ENCODE results near the gene GABARAP. TPM values are rescaled to one million over a fixed set of nuclear protein-coding genes. Genes with fewer than 3 reads are reported as not detected.

Gene GABARAP
- total RNA-seq, 1 experiment from 2014 or later, result 188 TPM

DNA sequence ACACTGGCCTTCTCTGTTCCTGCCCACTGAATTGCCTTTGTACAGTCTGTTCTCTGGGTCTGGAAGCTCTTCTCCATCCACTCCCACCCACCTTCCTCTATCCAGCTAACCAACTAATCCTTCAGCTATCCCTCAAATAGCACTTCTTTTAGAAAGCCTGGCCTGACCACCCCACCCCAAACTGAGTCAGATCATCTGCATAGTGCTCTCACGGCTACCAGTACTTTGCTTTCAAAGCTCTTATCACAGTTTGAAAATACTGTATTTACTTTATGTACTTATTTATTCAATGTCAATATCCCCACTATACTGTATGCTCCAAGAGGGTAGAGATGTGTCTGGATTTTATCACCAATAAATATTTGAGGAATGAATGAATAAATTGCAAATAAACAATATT is 24.5 kb upstream of the GABARAP start:
- Mint-ChIP-seq H3K36me3 (ENCODE audit: insufficient read depth, unreplicated experiment) (peaks cover 27% of the 10 kb centered on the region), H3K27me3 (ENCODE audit: unreplicated experiment) (no peaks in the 10 kb centered on the region), H3K4me3 (ENCODE audit: low read depth, unreplicated experiment) (no peak overlapping the region), H3K9me3 (ENCODE audit: low read depth, unreplicated experiment) (no peaks in the 10 kb centered on the region), H3K27ac (ENCODE audit: unreplicated experiment) (no peak overlapping the region), H3K4me1 (ENCODE audit: low read depth, unreplicated experiment) (peaks cover 20% of the 10 kb centered on the region)
- no TSS peak for BruUV-seq (replicated peaks)
- TF ChIP-seq, protein P1, sequence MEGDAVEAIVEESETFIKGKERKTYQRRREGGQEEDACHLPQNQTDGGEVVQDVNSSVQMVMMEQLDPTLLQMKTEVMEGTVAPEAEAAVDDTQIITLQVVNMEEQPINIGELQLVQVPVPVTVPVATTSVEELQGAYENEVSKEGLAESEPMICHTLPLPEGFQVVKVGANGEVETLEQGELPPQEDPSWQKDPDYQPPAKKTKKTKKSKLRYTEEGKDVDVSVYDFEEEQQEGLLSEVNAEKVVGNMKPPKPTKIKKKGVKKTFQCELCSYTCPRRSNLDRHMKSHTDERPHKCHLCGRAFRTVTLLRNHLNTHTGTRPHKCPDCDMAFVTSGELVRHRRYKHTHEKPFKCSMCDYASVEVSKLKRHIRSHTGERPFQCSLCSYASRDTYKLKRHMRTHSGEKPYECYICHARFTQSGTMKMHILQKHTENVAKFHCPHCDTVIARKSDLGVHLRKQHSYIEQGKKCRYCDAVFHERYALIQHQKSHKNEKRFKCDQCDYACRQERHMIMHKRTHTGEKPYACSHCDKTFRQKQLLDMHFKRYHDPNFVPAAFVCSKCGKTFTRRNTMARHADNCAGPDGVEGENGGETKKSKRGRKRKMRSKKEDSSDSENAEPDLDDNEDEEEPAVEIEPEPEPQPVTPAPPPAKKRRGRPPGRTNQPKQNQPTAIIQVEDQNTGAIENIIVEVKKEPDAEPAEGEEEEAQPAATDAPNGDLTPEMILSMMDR (IDR thresholded peaks at IDR 0.05; ENCODE audit: unreplicated experiment), result no peak
- intact Hi-C loops (cut with micrococcal nuclease; ENCODE audit: unreplicated experiment), result no loop called here
- CTCF ChIA-PET, result no interaction called here
- DNase-seq, result no peak

DNA sequence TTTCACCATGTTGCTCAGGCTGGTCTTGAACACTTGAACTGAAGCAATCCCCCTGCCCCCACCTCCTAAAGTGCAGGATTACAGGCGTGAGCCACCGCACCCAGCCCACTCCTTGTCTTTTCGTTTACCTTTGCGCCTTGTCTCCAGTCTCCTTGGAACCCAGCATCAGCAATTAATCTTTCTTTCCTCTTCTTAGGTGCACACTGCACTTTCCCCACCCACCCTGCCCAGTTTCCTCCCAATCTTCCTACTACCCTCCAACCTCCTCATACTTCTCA is 21.5 kb upstream of the GABARAP start:
- peak overlapping the region; percentile 90 for H3K4me3 Mint-ChIP-seq (ENCODE audit: low read depth, unreplicated experiment)

DNA sequence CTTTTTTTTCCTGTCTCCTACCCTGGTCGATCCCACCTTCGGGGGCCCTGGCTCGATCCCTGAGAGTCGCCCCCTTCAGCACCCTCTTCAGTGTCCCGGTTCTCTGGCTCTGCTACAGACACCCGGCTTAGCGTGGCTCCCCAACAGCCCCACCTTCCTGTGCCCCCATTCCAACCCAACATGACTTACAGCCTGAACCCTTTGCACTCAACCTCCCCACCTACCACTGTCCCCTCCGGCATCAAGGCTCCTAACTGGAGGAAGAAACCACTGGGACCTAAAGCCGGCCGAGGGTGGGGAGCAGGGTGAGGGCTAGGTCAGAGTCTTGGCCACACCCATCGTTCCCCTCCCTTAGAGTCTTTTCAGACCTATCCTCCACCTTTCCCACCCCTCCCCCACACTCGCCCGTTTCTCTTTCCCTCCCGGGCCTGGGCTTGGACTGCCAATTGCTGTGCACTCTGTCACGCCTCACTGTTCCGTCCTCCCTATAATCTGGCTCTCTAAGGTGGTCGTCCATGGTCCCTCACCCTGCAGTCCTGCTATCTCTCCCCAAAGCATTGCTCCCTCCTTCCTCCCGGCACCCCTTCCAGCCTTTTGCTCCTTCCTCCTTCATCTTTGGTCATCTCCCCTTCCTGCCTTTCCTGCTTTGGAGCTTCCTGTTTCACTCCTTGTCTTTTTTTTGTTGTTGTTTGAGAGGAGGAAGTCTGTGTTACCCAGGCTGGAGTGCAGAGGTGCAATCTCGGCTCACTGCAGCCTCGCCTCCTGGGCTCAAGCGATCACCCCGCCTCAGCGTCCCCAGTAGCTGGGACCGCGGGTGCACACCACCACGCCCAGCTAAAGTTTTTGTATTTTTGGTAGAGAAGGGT is 20.9 kb upstream of the GABARAP start:
- H3K9me3 Mint-ChIP-seq (ENCODE audit: low read depth, unreplicated experiment), result no peaks in the 10 kb centered on the region
- TSS peak; percentile 25 for BruUV-seq (replicated peaks)
- H3K27me3 Mint-ChIP-seq (ENCODE audit: unreplicated experiment), result no peaks in the 10 kb centered on the region
- TF ChIP-seq, protein P1 (IDR thresholded peaks at IDR 0.05; ENCODE audit: unreplicated experiment), result no peak
- CTCF ChIA-PET, result interaction anchor here (0.7 to 1.0 kb wide), 2 partner anchors 21 to 33 kb away, joined by 3 to 5 read pairs; partner anchors contain the start of gene GABARAP
- DNase-seq, result peak; percentile 68
- intact Hi-C loops (cut with micrococcal nuclease; ENCODE audit: unreplicated experiment), result no loop called here
- H3K4me1 Mint-ChIP-seq (ENCODE audit: low read depth, unreplicated experiment), result peaks cover 20% of the 10 kb centered on the region
- peaks cover 63% of the 10 kb centered on the region for H3K36me3 Mint-ChIP-seq (ENCODE audit: insufficient read depth, unreplicated experiment)
- peak overlapping the region; percentile 94 for H3K27ac Mint-ChIP-seq (ENCODE audit: unreplicated experiment)
- peak overlapping the region; percentile 90 for H3K4me3 Mint-ChIP-seq (ENCODE audit: low read depth, unreplicated experiment)

More for the DNA sequence above, 21.5 kb upstream of the GABARAP start:
- CTCF ChIA-PET, result interaction anchor here (0.6 to 0.7 kb wide), 2 partner anchors 16 to 32 kb away, joined by 3 read pairs; no protein-coding TSS in a partner anchor
- Mint-ChIP-seq H3K4me1 (ENCODE audit: low read depth, unreplicated experiment) (peaks cover 20% of the 10 kb centered on the region), H3K36me3 (ENCODE audit: insufficient read depth, unreplicated experiment) (peaks cover 57% of the 10 kb centered on the region), H3K27me3 (ENCODE audit: unreplicated experiment) (no peaks in the 10 kb centered on the region), H3K9me3 (ENCODE audit: low read depth, unreplicated experiment) (no peaks in the 10 kb centered on the region), H3K27ac (ENCODE audit: unreplicated experiment) (peak overlapping the region; percentile 94)
- intact Hi-C loops (cut with micrococcal nuclease; ENCODE audit: unreplicated experiment), result no loop called here
- no peak for DNase-seq
- TF ChIP-seq, protein P1 (IDR thresholded peaks at IDR 0.05; ENCODE audit: unreplicated experiment), result no peak
- BruUV-seq (replicated peaks), result no TSS peak

DNA sequence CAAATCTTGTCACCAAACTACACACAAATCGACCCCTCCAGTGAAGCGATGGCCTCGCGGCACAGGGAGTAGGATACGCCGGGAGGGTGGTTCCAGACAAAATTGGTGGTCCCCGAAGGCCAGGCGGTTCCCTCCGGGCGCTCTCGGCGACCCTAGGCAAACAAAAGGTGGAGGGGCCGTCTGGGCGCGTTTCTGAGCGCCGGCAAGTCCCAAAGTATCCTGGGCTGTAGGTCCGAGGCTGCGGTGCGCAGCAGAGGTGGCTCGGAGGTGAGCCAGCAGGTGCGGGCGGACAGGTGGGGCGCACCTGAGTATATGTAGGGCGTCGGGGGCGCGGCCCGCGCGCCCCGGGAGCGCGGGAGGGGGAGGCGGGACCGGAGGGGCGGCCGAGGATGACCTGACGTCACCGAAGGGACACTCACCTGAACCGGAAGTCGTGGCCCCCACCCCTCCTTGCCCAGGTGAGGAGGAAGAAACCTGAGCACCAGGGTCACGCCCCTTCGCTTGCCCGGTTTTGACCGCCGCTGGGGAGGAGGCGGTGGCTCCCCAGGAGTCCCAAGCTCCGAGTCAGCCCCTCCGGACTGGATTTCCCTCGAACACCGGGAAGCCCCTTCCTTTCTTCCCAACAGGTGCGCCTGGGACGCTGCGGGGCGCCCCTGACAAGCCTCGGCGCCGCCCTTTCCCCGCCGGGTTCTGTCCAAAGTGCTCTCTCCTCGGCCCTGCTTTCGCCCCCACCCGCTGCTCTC is 20.1 kb upstream of the GABARAP start, which contains the start of gene CLDN7:
Gene CLDN7 (minus strand): TSS at position 287 of the 743 bp plus-strand sequence. CDS start 435 bp downstream, outside the sequence.
- Mint-ChIP-seq H3K4me1 (ENCODE audit: low read depth, unreplicated experiment) (peaks cover 20% of the 10 kb centered on the region), H3K4me3 (ENCODE audit: low read depth, unreplicated experiment) (peak within 1 kb of the TSS; percentile 90), H3K9me3 (ENCODE audit: low read depth, unreplicated experiment) (no peaks in the 10 kb centered on the region), H3K27me3 (ENCODE audit: unreplicated experiment) (no peaks in the 10 kb centered on the region), H3K27ac (ENCODE audit: unreplicated experiment) (peak within 1 kb of the TSS; percentile 94), H3K36me3 (ENCODE audit: insufficient read depth, unreplicated experiment) (peaks cover 68% of the 10 kb centered on the region)
- DNase-seq, result peak; percentile 94
- no TSS peak for BruUV-seq (replicated peaks)
- intact Hi-C loops (cut with micrococcal nuclease; ENCODE audit: unreplicated experiment), result no loop called here
- TF ChIP-seq, protein P1 (IDR thresholded peaks at IDR 0.05; ENCODE audit: unreplicated experiment), result no peak
- CTCF ChIA-PET, result interaction anchor here (1.0 to 1.1 kb wide), 2 partner anchors 20 to 42 kb away, joined by 4 to 5 read pairs; partner anchors contain the start of gene GABARAP

Data from Calu3 (cell line).